HepG2 (cell line): Measurements from ENCODE around the gene SLC39A8. TPM values are rescaled to one million over a fixed set of nuclear protein-coding genes. Genes with fewer than 3 reads are reported as not detected.

Source experiments
- ATAC-seq: fragments of 200-7000 bp; cut with Tn5 transposase; 3 replicates; pipeline ENCODE4 v1.9.1; 2020; ENCODE audit warnings: mild to moderate bottlenecking, moderate library complexity
- BruUV-seq: library from RNA; stranded (reverse); fragments of 400-500 nt; replicated peaks from 2 replicates; lab custom pipeline; 2021; lab: Mats Ljungman, UMichigan
- CTCF ChIA-PET: fragments of 300-600 bp; formaldehyde crosslinking; extraction: SDS; loops from one replicate; lab custom pipeline; 2021; ENCODE audit warnings: low total read pairs, inconsistent platforms, low intra/inter-chr PET ratio; lab: Yijun Ruan, JAX
- POLR2A ChIA-PET: fragments of 350-600 bp; sonication (Branson Sonifier 250); formaldehyde crosslinking; loops from one replicate; lab custom pipeline; 2020; ENCODE audit warnings: antibody characterized with exemption, inconsistent platforms; lab: Yijun Ruan, JAX
- DNase-seq: peaks from one replicate; pipeline ENCODE4 v3.0.0-alpha.2; 2015; ENCODE audit warnings: low spot score
- FAIRE-seq: peaks from 3 replicates; lab custom pipeline; 2011; peaks lifted over from hg19 to GRCh38; lab: Jason Lieb, UNC
- H2AFZ ChIP-seq: one replicate; pipeline ENCODE4 v1.6.1; 2011; ENCODE audit warnings: low read length, inconsistent platforms
- H3K27ac ChIP-seq: fragments of 300-600 bp; 3 replicates; pipeline ENCODE4 v1.8.0; 2011; ENCODE audit warnings: mixed run types, mild to moderate bottlenecking, mixed read lengths, low read length, inconsistent platforms; ENCODE audit not compliant: insufficient read depth; ENCODE audit errors: extremely low read length
- H3K27me3 ChIP-seq, 2 experiments: fragments of 200-600 bp in 1 of 2; 2 replicates in 1 of 2; 3 replicates in 1 of 2; pipeline versions ENCODE4 v1.6.0 to v1.8.0; 2011; ENCODE audit warnings: low read length in 2 of 2, mild to moderate bottlenecking in 2 of 2, moderate library complexity in 2 of 2, inconsistent platforms in 1 of 2; ENCODE audit not compliant: insufficient read depth in 2 of 2, control insufficient read depth in 1 of 2
- H3K36me3 ChIP-seq, 2 experiments: fragments of 200-600 bp in 1 of 2; replicated peaks in 1 of 2; 2 replicates in 1 of 2; 3 replicates in 1 of 2; pipeline versions ENCODE4 v1.5.1 to v1.8.0; 2011; ENCODE audit warnings: low read length in 2 of 2, inconsistent platforms in 1 of 2; ENCODE audit not compliant: insufficient read depth in 2 of 2, control insufficient read depth in 1 of 2
- H3K4me1 ChIP-seq: 2 replicates; pipeline ENCODE4 v1.5.1; 2012; ENCODE audit warnings: low read length, inconsistent platforms; ENCODE audit not compliant: insufficient read depth
- H3K4me2 ChIP-seq: 2 replicates; pipeline ENCODE4 v1.6.0; 2011; ENCODE audit warnings: low read depth, low read length, inconsistent platforms
- H3K4me3 ChIP-seq, 3 experiments: fragments of 200-600 bp in 1 of 3; sonication (generic), shearing (Covaris generic) in 1 of 3; replicated peaks in 1 of 3; 2 replicates each; pipeline ENCODE4 v1.5.1; 2011 to 2016; ENCODE audit warnings: low read length in 3 of 3, inconsistent platforms in 2 of 3, low read depth in 2 of 3, mild to moderate bottlenecking in 2 of 3, control low read depth in 1 of 3, mixed read lengths in 1 of 3; ENCODE audit not compliant: insufficient read depth in 1 of 3
- H3K79me2 ChIP-seq: one replicate; pipeline ENCODE4 v1.6.1; 2011; ENCODE audit warnings: low read length, inconsistent platforms; ENCODE audit not compliant: insufficient read depth
- H3K9ac ChIP-seq: 2 replicates; pipeline ENCODE4 v1.6.0; 2011; ENCODE audit warnings: mild to moderate bottlenecking, low read depth, low read length, inconsistent platforms; ENCODE audit not compliant: insufficient read depth
- H3K9me3 ChIP-seq: 2 replicates; pipeline ENCODE4 v1.5.1; 2012; ENCODE audit warnings: mild to moderate bottlenecking, low read length
- H4K20me1 ChIP-seq: 2 replicates; pipeline ENCODE4 v1.6.0; 2011; ENCODE audit warnings: inconsistent platforms, mild to moderate bottlenecking, low read length, moderate library complexity; ENCODE audit not compliant: insufficient read depth
- ASH2L ChIP-seq: fragments of 300-600, 200-600 bp; sonication (generic); IDR thresholded peaks from 2 replicates; pipeline ENCODE4 v1.7.0; 2017; ENCODE audit warnings: low read depth, mild to moderate bottlenecking, moderate library complexity, mixed read lengths, low read length; ENCODE audit not compliant: insufficient read length
- ATF1 ChIP-seq: IDR thresholded peaks from 2 replicates; pipeline ENCODE4 v1.6.1; 2016; ENCODE audit warnings: mild to moderate bottlenecking, control low read depth
- BRD4 ChIP-seq: sonication (generic); formaldehyde crosslinking; IDR thresholded peaks from 2 replicates; pipeline ENCODE4 v1.4.0; 2020; ENCODE audit warnings: missing genetic modification reagents
- CBX5 ChIP-seq: sonication (generic); formaldehyde crosslinking; IDR thresholded peaks from 2 replicates; pipeline ENCODE4 v1.4.0; 2020; ENCODE audit warnings: missing genetic modification reagents, borderline replicate concordance
- HNF4A ChIP-seq: sonication (generic); formaldehyde crosslinking; IDR thresholded peaks from 2 replicates; pipeline ENCODE4 v1.4.0; 2020; ENCODE audit warnings: missing genetic modification reagents
- JUND ChIP-seq: sonication (generic); formaldehyde crosslinking; IDR thresholded peaks from 2 replicates; pipeline ENCODE4 v1.8.0; 2022; ENCODE audit warnings: mild to moderate bottlenecking, missing genetic modification reagents
- MYC ChIP-seq: sonication (generic); formaldehyde crosslinking; IDR thresholded peaks from 2 replicates; pipeline ENCODE4 v1.9.0; 2021; ENCODE audit warnings: missing genetic modification reagents, borderline replicate concordance
- STAT5B ChIP-seq: sonication (generic); formaldehyde crosslinking; IDR thresholded peaks from 2 replicates; pipeline ENCODE4 v1.4.0; 2020; ENCODE audit warnings: missing genetic modification reagents
- STAT6 ChIP-seq: sonication (generic); formaldehyde crosslinking; IDR thresholded peaks from 2 replicates; pipeline ENCODE4 v1.4.0; 2020; ENCODE audit warnings: missing genetic modification reagents, mild to moderate bottlenecking, borderline replicate concordance
- ZBTB42 ChIP-seq: sonication (generic); formaldehyde crosslinking; IDR thresholded peaks from 2 replicates; pipeline ENCODE4 v1.5.0; 2020; ENCODE audit warnings: mild to moderate bottlenecking, missing genetic modification reagents
- ZNF225 ChIP-seq: sonication (generic); formaldehyde crosslinking; IDR thresholded peaks from 2 replicates; pipeline ENCODE4 v1.4.0; 2020; ENCODE audit warnings: mild to moderate bottlenecking, missing genetic modification reagents
- ZNF337 ChIP-seq: sonication (generic); formaldehyde crosslinking; IDR thresholded peaks from 2 replicates; pipeline ENCODE4 v1.5.1; 2020; ENCODE audit warnings: missing genetic modification reagents, low read depth, mild to moderate bottlenecking, borderline replicate concordance
- ZNF431 ChIP-seq: sonication (generic); formaldehyde crosslinking; IDR thresholded peaks from 2 replicates; pipeline ENCODE4 v1.9.0; 2022; ENCODE audit warnings: missing genetic modification reagents, low read depth, mild to moderate bottlenecking, borderline replicate concordance
- ZSCAN9 ChIP-seq: IDR thresholded peaks from 2 replicates; pipeline ENCODE4 v1.6.1; 2016; ENCODE audit warnings: borderline replicate concordance
- WGBS: methylation state at CpG from one replicate; pipeline ENCODE4 v1.1.6; 2017; ENCODE audit warnings: low lambda C conversion rate; 5-methylcytosine and 5-hydroxymethylcytosine counted together
- in situ Hi-C: cut with HindIII; loops from 2 replicates; pipeline ENCODE4 v1.10.0; 2017; ENCODE audit warnings: low pct_unique_long_range_greater_than_20kb; ENCODE audit not compliant: extremely low pct_ligation_motif_present
- intact Hi-C: fragments of 100-400 bp; cut with micrococcal nuclease; formaldehyde crosslinking; loops from one replicate; pipeline ENCODE4 v1.10.0; 2022; ENCODE audit not compliant: unreplicated experiment
- polyA plus RNA-seq, 8 experiments: library from polyadenylated mRNA; depleted of rRNA in 3 of 8; stranded (reverse) in 7 of 8; unstranded in 1 of 8; fragments of >200 nt; fragmentation: Illumina TruSeq in 4 of 8; extraction: Trizol in 4 of 8; gene quantifications; 2 replicates each; pipeline versions ENCODE4 v1.2.1 to v1.2.3, GENCODE V29; 2011 to 2016; ENCODE audit warnings: low read depth in 4 of 8, missing spikeins in 1 of 8, mixed read lengths in 1 of 8; ENCODE audit not compliant: insufficient read depth in 1 of 8
- total RNA-seq, 5 experiments: library from RNA; depleted of rRNA; stranded (reverse); fragments of >200 nt; fragmentation: Illumina TruSeq; extraction: Trizol; gene quantifications; 2 replicates each; pipeline ENCODE4 v1.2.3, GENCODE V29; 2016; ENCODE audit warnings: low read depth in 1 of 5

Gene SLC39A8
- total and polyA plus RNA-seq, 2 of the 13 experiments (the other 11 are each of a cell fraction or from before 2014, with no cell fraction given) = 0.22 to 0.38 TPM

GRCh38 chr4:102343964-102344519 is 1.2 kb downstream of the SLC39A8 start:
- FAIRE-seq (no peak), ATAC-seq (no peak), DNase-seq (no peak)
- 27% methylated on average over 16 of the region's 21 CpGs for WGBS
- in situ Hi-C loops (no loop called here), intact Hi-C loops (loop anchor here (10.0 kb wide), 1 partner anchor 661 kb away; no protein-coding TSS in a partner anchor)
- Histone ChIP-seq H3K36me3 (no peaks in the 10 kb centered on the region), H3K79me2 (no peaks in the 10 kb centered on the region), H3K4me1 (peaks cover 23% of the 10 kb centered on the region), H3K9me3 (no peaks in the 10 kb centered on the region), H3K9ac (no peak overlapping the region), H4K20me1 (no peaks in the 10 kb centered on the region), H2AFZ (no peak overlapping the region), H3K27ac (no peak overlapping the region), H3K27me3 (peaks cover 2 to 35% of the 10 kb centered on the region in 2 experiments; a peak in 4 of 5 replicates), H3K4me3 (peak overlapping the region; percentile 48 to 72 (median 55); a peak in 4 of 6 replicates), H3K4me2 (peak overlapping the region; percentile 98)
- BruUV-seq = no TSS peak
- CTCF ChIA-PET = interaction anchor here (2.1 kb wide), 1 partner anchor 87 kb away, joined by 10 read pairs; no protein-coding TSS in a partner anchor
- no peak for TF ChIP-seq CBX5
- TF ChIP-seq MYC (CRISPR knock-in tag) = 0 out of 2 replicates have a peak, but pooled peaks have one; percentile 23
- 0 out of 2 replicates have a peak, but pooled peaks have one; percentile 31 for TF ChIP-seq ZNF431 (CRISPR knock-in tag)
- POLR2A ChIA-PET = no interaction called here

GRCh38 chr4:102342404-102343074 is 2.7 kb downstream of the SLC39A8 start:
- BruUV-seq = no TSS peak
- POLR2A ChIA-PET = no interaction called here
- no peaks in the 10 kb centered on the region for H3K79me2 ChIP-seq
- H3K27me3 ChIP-seq = peaks cover 2 to 35% of the 10 kb centered on the region in 2 experiments; a peak in 4 of 5 replicates
- no peak for ATAC-seq
- in situ Hi-C loops = no loop called here
- no peak for DNase-seq
- H3K36me3 ChIP-seq = no peaks in the 10 kb centered on the region
- H2AFZ ChIP-seq = no peak overlapping the region
- intact Hi-C loops = loop anchor here (10.0 kb wide), 1 partner anchor 662 kb away; no protein-coding TSS in a partner anchor
- no peak overlapping the region for H3K4me3 ChIP-seq
- no peak overlapping the region for H3K27ac ChIP-seq
- CTCF ChIA-PET = no interaction called here
- H3K9me3 ChIP-seq = no peaks in the 10 kb centered on the region
- 3% methylated on average over 3 of the region's 3 CpGs for WGBS
- H3K4me2 ChIP-seq = no peak overlapping the region
- H3K9ac ChIP-seq = no peak overlapping the region
- no peak for FAIRE-seq
- H3K4me1 ChIP-seq = peaks cover 23% of the 10 kb centered on the region
- no peaks in the 10 kb centered on the region for H4K20me1 ChIP-seq
- TF ChIP-seq ZBTB42 (CRISPR knock-in tag) = no peak
- no peak for TF ChIP-seq ZNF225 (CRISPR knock-in tag)
- no peak for TF ChIP-seq ZNF337 (CRISPR knock-in tag)
- TF ChIP-seq BRD4 = no peak
- no peak for TF ChIP-seq STAT5B (CRISPR knock-in tag)
- no peak for TF ChIP-seq ASH2L
- no peak for TF ChIP-seq HNF4A (CRISPR knock-in tag)
- TF ChIP-seq STAT6 (CRISPR knock-in tag) = no peak
- no peak for TF ChIP-seq JUND (CRISPR knock-in tag)
- no peak for TF ChIP-seq ZSCAN9
- no peak for TF ChIP-seq ATF1
